MM.1S (cell line): ENCODE results near the gene CLEC16A.

Experiments used
- DNase-seq: peaks from one replicate; pipeline ENCODE4 v3.0.0-alpha.2; 2015
- H2AFZ ChIP-seq: fragments of 300-600 bp; sonication (generic); 2 replicates; pipeline ENCODE4 v1.6.0; 2016; ENCODE audit warnings: antibody characterized with exemption, low read length
- H3F3A ChIP-seq: fragments of 300-600 bp; sonication (generic); 2 replicates; pipeline ENCODE4 v1.6.1; 2016; ENCODE audit warnings: mild to moderate bottlenecking, antibody characterized with exemption, low read length, moderate library complexity, mixed read lengths; ENCODE audit not compliant: insufficient read depth
- H3K27ac ChIP-seq: fragments of 300-600 bp; sonication (generic); 2 replicates; pipeline ENCODE4 v1.5.1; 2016; ENCODE audit warnings: mild to moderate bottlenecking, low read length
- H3K27me3 ChIP-seq: fragments of 300-600 bp; sonication (generic); replicated peaks from 2 replicates; pipeline ENCODE4 v1.6.0; 2016; ENCODE audit warnings: low read length; ENCODE audit not compliant: insufficient read depth
- H3K36me3 ChIP-seq: fragments of 300-600 bp; sonication (generic); replicated peaks from 2 replicates; pipeline ENCODE4 v1.6.1; 2016; ENCODE audit warnings: mild to moderate bottlenecking, low read length, mixed read lengths; ENCODE audit not compliant: insufficient read depth
- H3K4me1 ChIP-seq: fragments of 300-600 bp; sonication (generic); 2 replicates; pipeline ENCODE4 v1.6.1; 2016; ENCODE audit warnings: low read length, mixed read lengths
- H3K4me2 ChIP-seq: fragments of 300-600 bp; sonication (generic); 2 replicates; pipeline ENCODE4 v1.6.0; 2016; ENCODE audit warnings: low read depth, low read length
- H3K4me3 ChIP-seq: fragments of 300-600 bp; sonication (generic); 2 replicates; pipeline ENCODE4 v1.5.1; 2016; ENCODE audit warnings: low read length, mixed read lengths
- H3K79me2 ChIP-seq: fragments of 300-600 bp; sonication (generic); 2 replicates; pipeline ENCODE4 v1.6.1; 2016; ENCODE audit warnings: mixed run types, low read length, mixed read lengths
- H3K9ac ChIP-seq: fragments of 300-600 bp; sonication (generic); 2 replicates; pipeline ENCODE4 v1.6.1; 2016; ENCODE audit warnings: low read length, mixed read lengths
- H3K9me2 ChIP-seq: fragments of 300-600 bp; sonication (generic); replicated peaks from 2 replicates; pipeline ENCODE4 v1.6.1; 2016; ENCODE audit warnings: mild to moderate bottlenecking, low read length, mixed read lengths; ENCODE audit not compliant: insufficient read depth
- H3K9me3 ChIP-seq: fragments of 300-600 bp; sonication (generic); replicated peaks from 2 replicates; pipeline ENCODE4 v1.6.1; 2016; ENCODE audit warnings: mild to moderate bottlenecking, low read length, mixed read lengths; ENCODE audit not compliant: insufficient read depth
- H4K20me1 ChIP-seq: fragments of 300-600 bp; sonication (generic); 2 replicates; pipeline ENCODE4 v1.6.1; 2016; ENCODE audit warnings: mild to moderate bottlenecking, low read length, moderate library complexity, mixed read lengths; ENCODE audit not compliant: insufficient read depth
- EZH2 ChIP-seq: fragments of 300-600 bp; sonication (generic); optimal IDR thresholded peaks from 2 replicates; pipeline ENCODE3; 2017; ENCODE audit warnings: low read depth, mild to moderate bottlenecking, antibody characterized with exemption, low read length, mixed read lengths
- EZH2phosphoT487 ChIP-seq: fragments of 300-600 bp; sonication (generic); IDR thresholded peaks from 2 replicates; pipeline ENCODE4 v1.6.1; 2018; ENCODE audit warnings: antibody characterized with exemption, low read length
- TF ChIP-seq, protein P1 (sequence below): fragments of 300-600 bp; sonication (generic); IDR thresholded peaks from 2 replicates; pipeline ENCODE4 v1.5.1; 2016; ENCODE audit warnings: antibody characterized with exemption, low read length, mixed read lengths

The CLEC16A gene

DNA sequence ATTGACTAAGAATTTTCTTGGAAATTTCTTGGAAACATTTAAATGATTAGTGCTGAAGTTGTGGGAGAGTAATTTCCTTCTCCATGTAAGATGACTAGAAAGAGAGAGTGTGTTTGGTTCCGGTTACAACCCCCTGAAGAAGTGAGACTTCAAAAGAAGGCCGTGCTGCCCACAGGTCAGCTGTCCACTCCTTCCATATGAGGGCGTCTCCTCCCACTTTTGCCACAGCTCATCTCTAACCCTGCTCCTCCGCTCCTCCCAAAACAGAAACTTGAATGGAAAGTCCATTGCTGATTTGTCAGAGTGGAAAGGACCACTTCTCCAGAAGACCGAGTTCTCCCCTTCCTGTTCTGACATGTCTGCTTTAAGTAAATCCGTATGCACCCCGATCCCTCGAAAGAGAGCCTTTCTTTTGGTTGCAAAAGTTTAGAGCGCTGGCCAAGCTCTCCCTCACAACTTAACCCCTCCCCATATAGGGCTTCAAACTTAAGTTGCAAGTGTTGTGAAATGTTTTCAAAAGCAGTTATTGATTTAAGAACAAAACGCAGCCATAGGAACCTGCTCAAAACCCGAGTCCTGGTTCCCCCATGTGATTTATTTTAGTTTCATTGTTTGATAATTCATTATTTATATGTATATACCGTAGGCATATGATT is 182.2 kb downstream of the CLEC16A start:
- H3K27ac ChIP-seq: no peak overlapping the region
- TF ChIP-seq EZH2 (no peak), EZH2phosphoT487 (no peak)
- TF ChIP-seq, protein P1, sequence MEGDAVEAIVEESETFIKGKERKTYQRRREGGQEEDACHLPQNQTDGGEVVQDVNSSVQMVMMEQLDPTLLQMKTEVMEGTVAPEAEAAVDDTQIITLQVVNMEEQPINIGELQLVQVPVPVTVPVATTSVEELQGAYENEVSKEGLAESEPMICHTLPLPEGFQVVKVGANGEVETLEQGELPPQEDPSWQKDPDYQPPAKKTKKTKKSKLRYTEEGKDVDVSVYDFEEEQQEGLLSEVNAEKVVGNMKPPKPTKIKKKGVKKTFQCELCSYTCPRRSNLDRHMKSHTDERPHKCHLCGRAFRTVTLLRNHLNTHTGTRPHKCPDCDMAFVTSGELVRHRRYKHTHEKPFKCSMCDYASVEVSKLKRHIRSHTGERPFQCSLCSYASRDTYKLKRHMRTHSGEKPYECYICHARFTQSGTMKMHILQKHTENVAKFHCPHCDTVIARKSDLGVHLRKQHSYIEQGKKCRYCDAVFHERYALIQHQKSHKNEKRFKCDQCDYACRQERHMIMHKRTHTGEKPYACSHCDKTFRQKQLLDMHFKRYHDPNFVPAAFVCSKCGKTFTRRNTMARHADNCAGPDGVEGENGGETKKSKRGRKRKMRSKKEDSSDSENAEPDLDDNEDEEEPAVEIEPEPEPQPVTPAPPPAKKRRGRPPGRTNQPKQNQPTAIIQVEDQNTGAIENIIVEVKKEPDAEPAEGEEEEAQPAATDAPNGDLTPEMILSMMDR: no peak
- no peak overlapping the region for H3K9ac ChIP-seq
- no peaks in the 10 kb centered on the region for H3K9me2 ChIP-seq
- no peak overlapping the region for H3K4me3 ChIP-seq
- no peak overlapping the region for H3K4me2 ChIP-seq
- no peaks in the 10 kb centered on the region for H3K79me2 ChIP-seq
- no peak for DNase-seq
- H4K20me1 ChIP-seq: no peaks in the 10 kb centered on the region
- no peaks in the 10 kb centered on the region for H3K9me3 ChIP-seq
- no peaks in the 10 kb centered on the region for H3K36me3 ChIP-seq
- no peaks in the 10 kb centered on the region for H3K27me3 ChIP-seq
- H3F3A ChIP-seq: no peaks in the 10 kb centered on the region
- H3K4me1 ChIP-seq: no peaks in the 10 kb centered on the region
- H2AFZ ChIP-seq: no peak overlapping the region

DNA sequence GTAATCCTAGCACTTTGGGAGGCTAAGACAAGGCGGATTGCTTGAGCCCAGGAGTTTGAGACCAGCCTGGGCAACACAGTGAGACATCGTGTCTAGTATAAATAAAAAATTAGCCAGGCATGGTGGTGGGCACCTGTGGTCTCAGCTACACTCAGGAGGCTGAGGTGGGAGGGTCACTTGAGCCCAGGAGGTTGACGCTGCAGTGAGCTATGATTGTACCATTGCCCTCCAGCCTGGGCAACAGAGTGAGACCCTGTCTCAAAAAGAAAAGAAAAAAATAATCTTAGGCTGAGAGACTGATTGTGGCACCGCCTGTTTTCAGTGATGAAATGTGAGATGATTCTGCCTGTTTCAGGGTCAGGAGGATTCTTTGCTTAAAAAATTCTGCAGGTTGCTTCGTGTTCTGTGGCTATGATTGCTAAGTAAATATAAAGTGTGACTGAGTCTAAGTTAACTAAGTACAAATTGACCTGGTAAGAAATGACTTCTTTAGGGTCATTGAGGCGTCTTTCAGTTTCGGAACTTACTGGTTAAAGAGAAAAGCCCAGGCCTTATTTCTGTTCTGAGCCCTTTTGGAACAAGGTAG is 183.3 kb downstream of the CLEC16A start:
- Histone ChIP-seq H4K20me1 (no peaks in the 10 kb centered on the region), H3K36me3 (no peaks in the 10 kb centered on the region), H3K27me3 (no peaks in the 10 kb centered on the region), H3K79me2 (no peaks in the 10 kb centered on the region), H3K4me2 (no peak overlapping the region), H3K9me3 (no peaks in the 10 kb centered on the region), H3K4me1 (no peaks in the 10 kb centered on the region), H2AFZ (no peak overlapping the region), H3K4me3 (no peak overlapping the region), H3K9ac (no peak overlapping the region), H3K27ac (no peak overlapping the region), H3K9me2 (no peaks in the 10 kb centered on the region), H3F3A (no peaks in the 10 kb centered on the region)
- DNase-seq: no peak
- TF ChIP-seq, protein P1: no peak
- TF ChIP-seq EZH2phosphoT487 (no peak), EZH2 (no peak)

DNA sequence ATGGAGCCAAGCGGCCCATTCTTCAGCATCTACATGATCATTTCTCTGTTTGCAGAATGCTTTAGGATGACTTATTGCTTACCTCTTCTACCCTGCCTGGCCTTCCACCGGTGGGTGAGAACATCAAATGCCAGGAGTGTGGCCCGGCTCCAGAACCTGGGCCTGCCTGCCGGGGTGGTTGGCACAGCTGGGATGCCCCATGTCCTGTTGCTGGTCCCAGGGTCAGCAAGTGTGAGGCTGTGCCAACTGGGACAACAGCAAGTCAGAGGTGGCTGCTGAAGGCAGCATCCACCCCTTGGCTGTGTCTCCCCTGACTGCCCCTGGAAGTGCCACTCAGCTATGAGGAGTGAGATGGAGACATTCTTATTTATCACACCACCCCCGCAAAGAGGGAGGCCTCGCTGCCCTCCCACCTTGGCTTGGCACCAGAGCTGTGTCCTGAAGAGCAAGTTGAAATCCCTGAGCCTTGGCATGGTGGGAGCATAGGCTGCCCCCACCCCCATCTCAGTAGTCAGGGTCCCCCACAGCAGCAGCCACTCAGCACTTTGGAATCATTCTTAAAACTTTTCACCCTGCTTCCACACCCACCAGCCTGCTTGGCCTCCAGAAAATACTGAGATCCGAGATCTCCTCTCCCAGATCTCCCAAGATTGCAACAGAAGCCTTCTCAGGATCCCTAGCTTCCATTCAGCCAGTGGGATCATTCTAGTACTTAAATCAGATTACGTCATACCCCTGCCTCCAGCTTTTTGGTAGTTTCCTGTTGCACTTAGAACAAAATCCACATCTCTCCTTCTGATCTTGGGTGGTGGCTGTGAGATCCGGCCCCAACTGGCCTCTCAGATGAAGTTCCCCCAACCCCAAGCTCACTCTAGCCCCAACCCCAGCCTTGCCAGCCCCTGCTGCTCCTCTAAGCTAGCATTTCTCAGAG is 184.1 kb downstream of the CLEC16A start:
- no peak for TF ChIP-seq EZH2
- TF ChIP-seq, protein P1: no peak
- Histone ChIP-seq H3K4me1 (no peaks in the 10 kb centered on the region), H3K9me2 (no peaks in the 10 kb centered on the region), H3K9ac (no peak overlapping the region), H3F3A (no peaks in the 10 kb centered on the region), H3K27me3 (no peaks in the 10 kb centered on the region), H3K4me3 (no peak overlapping the region), H3K9me3 (no peaks in the 10 kb centered on the region), H3K4me2 (no peak overlapping the region), H4K20me1 (no peaks in the 10 kb centered on the region), H3K36me3 (no peaks in the 10 kb centered on the region), H3K27ac (no peak overlapping the region), H3K79me2 (no peaks in the 10 kb centered on the region), H2AFZ (no peak overlapping the region)
- DNase-seq: no peak
